Measurements from ENCODE around the gene CDCP1. TPM values are rescaled to one million over a fixed set of nuclear protein-coding genes. Genes with fewer than 3 reads are reported as not detected.
A peak's percentile ranks its signal among the peaks of the same experiment; 100 is the strongest.

The CDCP1 gene
- total and polyA plus RNA-seq, 12 donors = 0.27 to 4.3 (median 1.6) TPM

- 90 to 100% (median 94%) methylated on average over 2 of the region's 2 CpGs for WGBS, 4 donors
- intact Hi-C loops (cut with DNase I) = no loop called here
- DNase-seq = no peak
- H3K4me1 ChIP-seq (replicated peaks in 1 of 2) = peaks cover 4% of the 10 kb centered on the region in 2 donors
- no peaks in the 10 kb centered on the region for H3K27me3 ChIP-seq
- no peaks in the 10 kb centered on the region for H3K9me3 ChIP-seq (replicated peaks in 1 of 3)
- H3K36me3 ChIP-seq (replicated peaks in 1 of 2) = no peaks in the 10 kb centered on the region
- no peak overlapping the region for H3K27ac ChIP-seq
- H3K4me3 ChIP-seq = no peak overlapping the region
- TF ChIP-seq, protein P1, sequence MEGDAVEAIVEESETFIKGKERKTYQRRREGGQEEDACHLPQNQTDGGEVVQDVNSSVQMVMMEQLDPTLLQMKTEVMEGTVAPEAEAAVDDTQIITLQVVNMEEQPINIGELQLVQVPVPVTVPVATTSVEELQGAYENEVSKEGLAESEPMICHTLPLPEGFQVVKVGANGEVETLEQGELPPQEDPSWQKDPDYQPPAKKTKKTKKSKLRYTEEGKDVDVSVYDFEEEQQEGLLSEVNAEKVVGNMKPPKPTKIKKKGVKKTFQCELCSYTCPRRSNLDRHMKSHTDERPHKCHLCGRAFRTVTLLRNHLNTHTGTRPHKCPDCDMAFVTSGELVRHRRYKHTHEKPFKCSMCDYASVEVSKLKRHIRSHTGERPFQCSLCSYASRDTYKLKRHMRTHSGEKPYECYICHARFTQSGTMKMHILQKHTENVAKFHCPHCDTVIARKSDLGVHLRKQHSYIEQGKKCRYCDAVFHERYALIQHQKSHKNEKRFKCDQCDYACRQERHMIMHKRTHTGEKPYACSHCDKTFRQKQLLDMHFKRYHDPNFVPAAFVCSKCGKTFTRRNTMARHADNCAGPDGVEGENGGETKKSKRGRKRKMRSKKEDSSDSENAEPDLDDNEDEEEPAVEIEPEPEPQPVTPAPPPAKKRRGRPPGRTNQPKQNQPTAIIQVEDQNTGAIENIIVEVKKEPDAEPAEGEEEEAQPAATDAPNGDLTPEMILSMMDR (IDR thresholded peaks at IDR 0.05) = no peak
- no peak for TF ChIP-seq POLR2A (IDR thresholded peaks at IDR 0.05)
Observed at GRCh38 chr3:45185052-45185451, 38.9 kb upstream of the CDCP1 start.

- intact Hi-C loops (cut with DNase I) = no loop called here
- peaks cover 4% of the 10 kb centered on the region in 2 donors for H3K4me1 ChIP-seq (replicated peaks in 1 of 2)
- H3K4me3 ChIP-seq = no peak overlapping the region
- TF ChIP-seq, protein P1 (IDR thresholded peaks at IDR 0.05) = no peak
- TF ChIP-seq POLR2A (IDR thresholded peaks at IDR 0.05) = no peak
- H3K9me3 ChIP-seq (replicated peaks in 1 of 3) = no peaks in the 10 kb centered on the region
- DNase-seq = no peak
- 77 to 96% (median 88%) methylated on average over 4 to 7 of the region's 7 CpGs for WGBS, 4 donors
- H3K27ac ChIP-seq = no peak overlapping the region
- H3K36me3 ChIP-seq (replicated peaks in 1 of 2) = no peaks in the 10 kb centered on the region
- no peaks in the 10 kb centered on the region for H3K27me3 ChIP-seq
Observed at GRCh38 chr3:45183872-45184262, 37.7 kb upstream of the CDCP1 start.

GRCh38 chr3:45182915-45183871 lies 37.0 kb upstream of the CDCP1 start:
- intact Hi-C loops (cut with DNase I) = no loop called here
- Histone ChIP-seq H3K4me3 (no peak overlapping the region), H3K27me3 (no peaks in the 10 kb centered on the region), H3K27ac (no peak overlapping the region), H3K4me1 (replicated peaks in 1 of 2) (peaks cover 4% of the 10 kb centered on the region in 2 donors), H3K9me3 (replicated peaks in 1 of 3) (no peaks in the 10 kb centered on the region), H3K36me3 (replicated peaks in 1 of 2) (no peaks in the 10 kb centered on the region)
- DNase-seq = peak in 6 of 7 donors; percentile 20 to 54 (median 44)
- 41 to 48% (median 44%) methylated on average over 6 to 7 of the region's 7 CpGs for WGBS, 4 donors
- no peak for TF ChIP-seq POLR2A (IDR thresholded peaks at IDR 0.05)
- TF ChIP-seq, protein P1 (IDR thresholded peaks at IDR 0.05) = no peak

DNA sequence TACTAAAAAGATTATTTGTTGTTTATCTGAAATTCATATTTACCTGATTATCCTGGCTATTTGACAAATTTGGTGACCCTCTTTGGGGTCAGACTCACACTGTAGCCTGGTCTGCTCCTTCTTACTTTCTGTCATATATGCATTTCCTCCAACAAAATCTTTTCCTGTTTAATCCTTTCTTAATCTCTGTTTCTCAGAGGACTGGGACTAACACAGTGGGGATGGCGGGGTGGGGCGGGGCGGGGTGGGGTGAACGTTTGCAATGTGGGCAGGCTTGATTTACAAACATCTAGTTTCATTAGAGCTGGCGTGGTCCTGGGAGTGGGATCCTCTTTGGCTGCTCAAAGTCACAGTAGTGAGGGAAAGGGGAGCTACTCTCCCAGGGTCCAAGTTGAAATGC lies 35.3 kb upstream of the CDCP1 start:
- Histone ChIP-seq H3K27me3 (no peaks in the 10 kb centered on the region), H3K4me3 (no peak overlapping the region), H3K36me3 (replicated peaks in 1 of 2) (no peaks in the 10 kb centered on the region), H3K9me3 (replicated peaks in 1 of 3) (no peaks in the 10 kb centered on the region), H3K4me1 (replicated peaks in 1 of 2) (peaks cover 4% of the 10 kb centered on the region in 2 donors), H3K27ac (no peak overlapping the region)
- no peak for DNase-seq
- intact Hi-C loops (cut with DNase I) = no loop called here
- TF ChIP-seq, protein P1 (IDR thresholded peaks at IDR 0.05) = no peak
- no peak for TF ChIP-seq POLR2A (IDR thresholded peaks at IDR 0.05)
- WGBS, 4 donors = 76 to 91% (median 81%) methylated on average over 5 of the region's 5 CpGs
